Endodermal cell (in vitro differentiated cells): ENCODE results near the gene TBC1D19. TPM values are rescaled to one million over a fixed set of nuclear protein-coding genes. Genes with fewer than 3 reads are reported as not detected.

Source experiments
- DNase-seq: peaks from one replicate; pipeline ENCODE4 v3.0.0-alpha.2; 2017
- H3K27ac ChIP-seq: 2 replicates; pipeline ENCODE4 v1.5.1; 2013; ENCODE audit warnings: mild to moderate bottlenecking, low read depth, low read length, moderate library complexity
- H3K27me3 ChIP-seq: 2 replicates; pipeline ENCODE4 v1.6.1; 2013; ENCODE audit warnings: mild to moderate bottlenecking, low read length, moderate library complexity; ENCODE audit not compliant: insufficient read depth, control insufficient read depth, poor library complexity, severe bottlenecking
- H3K36me3 ChIP-seq: 2 replicates; pipeline ENCODE4 v1.7.0; 2013; ENCODE audit warnings: mild to moderate bottlenecking, low read length, moderate library complexity; ENCODE audit not compliant: control insufficient read depth, insufficient read depth
- H3K4me1 ChIP-seq: one replicate; pipeline ENCODE4 v1.7.0; 2013; ENCODE audit warnings: low read length; ENCODE audit not compliant: control insufficient read depth, insufficient read depth
- H3K4me3 ChIP-seq: 2 replicates; pipeline ENCODE4 v1.5.1; 2013; ENCODE audit warnings: mild to moderate bottlenecking, low read length, moderate library complexity
- H3K9ac ChIP-seq: 2 replicates; pipeline ENCODE4 v1.6.1; 2013; ENCODE audit warnings: mild to moderate bottlenecking, low read length, moderate library complexity; ENCODE audit not compliant: poor library complexity, severe bottlenecking; ENCODE audit errors: extremely low read depth
- H3K9me3 ChIP-seq: 2 replicates; pipeline ENCODE4 v1.6.1; 2013; ENCODE audit warnings: mild to moderate bottlenecking, low read length, moderate library complexity; ENCODE audit not compliant: control insufficient read depth
- H3K27ac Mint-ChIP-seq: 2 replicates; pipeline ENCODE4 v1.8.0; 2020; ENCODE audit warnings: mixed read lengths
- H3K27me3 Mint-ChIP-seq: 2 replicates; pipeline ENCODE4 v1.8.0; 2021; ENCODE audit warnings: mild to moderate bottlenecking, mixed read lengths; ENCODE audit not compliant: insufficient read depth
- H3K36me3 Mint-ChIP-seq: 2 replicates; pipeline ENCODE4 v1.8.0; 2020; ENCODE audit warnings: low read depth, mixed read lengths
- H3K4me1 Mint-ChIP-seq: 2 replicates; pipeline ENCODE4 v1.8.0; 2020; ENCODE audit warnings: mixed read lengths
- H3K4me3 Mint-ChIP-seq: 2 replicates; pipeline ENCODE4 v1.8.0; 2020; ENCODE audit warnings: mild to moderate bottlenecking, moderate library complexity, mixed read lengths
- H3K9me3 Mint-ChIP-seq: 2 replicates; pipeline ENCODE4 v1.8.0; 2020; ENCODE audit warnings: mild to moderate bottlenecking, mixed read lengths
- CTCF ChIP-seq: fragments of 200-600 bp; sonication (generic); conservative IDR thresholded peaks from 2 replicates; pipeline ENCODE4 v1.5.0; 2021; ENCODE audit warnings: antibody characterized with exemption, mild to moderate bottlenecking
- WGBS, 2 experiments: methylation state at CpG; one replicate each; pipeline versions ENCODE4 v1.1.5 to v1.1.7; 2013; ENCODE audit warnings: missing lambda C conversion rate in 2 of 2, mixed read lengths in 1 of 2; ENCODE audit not compliant: insufficient coverage in 1 of 2, insufficient read length in 1 of 2; 5-methylcytosine and 5-hydroxymethylcytosine counted together
- total RNA-seq, 2 donors: library from RNA; stranded (reverse); fragmentation: NEBNext Ultra II Directional in 1 of 2; extraction: Animal tissue kit (Norgen Biotek cat#: 25700) in 1 of 2; gene quantifications; 2 replicates in 1 of 2; 3 replicates in 1 of 2; pipeline ENCODE4 v1.2.1, GENCODE V29; 2021

The TBC1D19 gene
- total RNA-seq, 2 donors from 2014 or later: 7.0 to 9.9 TPM

GRCh38 chr4:26729547-26729946 is 145.7 kb downstream of the TBC1D19 start:
- H3K27ac Mint-ChIP-seq: no peak overlapping the region
- Histone ChIP-seq H3K4me1 (no peaks in the 10 kb centered on the region), H3K27me3 (no peaks in the 10 kb centered on the region), H3K9me3 (no peaks in the 10 kb centered on the region), H3K36me3 (no peaks in the 10 kb centered on the region), H3K9ac (no peak overlapping the region), H3K27ac (no peak overlapping the region), H3K4me3 (no peak overlapping the region)
- no peak for DNase-seq
- peaks cover 2% of the 10 kb centered on the region for H3K36me3 Mint-ChIP-seq
- H3K4me1 Mint-ChIP-seq: peaks cover 9% of the 10 kb centered on the region
- no peaks in the 10 kb centered on the region for H3K9me3 Mint-ChIP-seq
- H3K4me3 Mint-ChIP-seq: no peak overlapping the region
- no peak for TF ChIP-seq CTCF
- WGBS, 2 experiments: 0% methylated on average over 1 of the region's 1 CpG
- no peaks in the 10 kb centered on the region for H3K27me3 Mint-ChIP-seq

- no peak overlapping the region for H3K4me3 ChIP-seq
- no peaks in the 10 kb centered on the region for H3K27me3 ChIP-seq
- DNase-seq: no peak
- H3K27ac ChIP-seq: no peak overlapping the region
- H3K9ac ChIP-seq: no peak overlapping the region
- H3K9me3 Mint-ChIP-seq: no peaks in the 10 kb centered on the region
- H3K9me3 ChIP-seq: no peaks in the 10 kb centered on the region
- TF ChIP-seq CTCF: no peak
- H3K36me3 ChIP-seq: no peaks in the 10 kb centered on the region
- no peak overlapping the region for H3K27ac Mint-ChIP-seq
- no peaks in the 10 kb centered on the region for H3K27me3 Mint-ChIP-seq
- no peak overlapping the region for H3K4me3 Mint-ChIP-seq
- H3K4me1 Mint-ChIP-seq: peaks cover 9% of the 10 kb centered on the region
- 86 to 89% methylated on average over 8 to 10 of the region's 11 CpGs for WGBS, 2 experiments
- no peaks in the 10 kb centered on the region for H3K4me1 ChIP-seq
- H3K36me3 Mint-ChIP-seq: no peaks in the 10 kb centered on the region
Observed at GRCh38 chr4:26731351-26732035, 147.6 kb downstream of the TBC1D19 start.

- WGBS, 2 experiments: 97 to 100% methylated on average over 1 to 3 of the region's 3 CpGs
- H3K27ac ChIP-seq: no peak overlapping the region
- H3K27me3 ChIP-seq: no peaks in the 10 kb centered on the region
- peaks cover 9% of the 10 kb centered on the region for H3K4me1 Mint-ChIP-seq
- H3K9me3 Mint-ChIP-seq: no peaks in the 10 kb centered on the region
- no peak for DNase-seq
- no peaks in the 10 kb centered on the region for H3K9me3 ChIP-seq
- H3K4me1 ChIP-seq: no peaks in the 10 kb centered on the region
- H3K9ac ChIP-seq: no peak overlapping the region
- no peaks in the 10 kb centered on the region for H3K27me3 Mint-ChIP-seq
- no peak overlapping the region for H3K4me3 Mint-ChIP-seq
- H3K27ac Mint-ChIP-seq: no peak overlapping the region
- H3K36me3 ChIP-seq: no peaks in the 10 kb centered on the region
- no peak for TF ChIP-seq CTCF
- H3K36me3 Mint-ChIP-seq: no peaks in the 10 kb centered on the region
- no peak overlapping the region for H3K4me3 ChIP-seq
Observed at GRCh38 chr4:26732356-26732755, 148.5 kb downstream of the TBC1D19 start.
